Uterus (tissue), 4 donors: ENCODE data around the gene SAXO1. TPM values are rescaled to one million over a fixed set of nuclear protein-coding genes. Genes with fewer than 3 reads are reported as not detected.

Experiments
- DNase-seq, 2 donors: peaks; one replicate each; pipeline ENCODE4 v3.0.0-alpha.2; 2019 to 2020
- H3K27ac ChIP-seq, 2 donors: fragments of 200-600 bp; sonication (generic); 1 replicate in 1 of 2; 2 replicates in 1 of 2; pipeline ENCODE4 v1.5.1; 2016 to 2018
- H3K27me3 ChIP-seq, 2 donors: fragments of 200-600 bp; sonication (generic); one replicate each; pipeline ENCODE4 v1.5.1; 2018 to 2019; ENCODE audit warnings: control low read depth in 1 of 2
- H3K36me3 ChIP-seq, 2 donors: fragments of 200-600 bp; sonication (generic); one replicate each; pipeline ENCODE4 v1.5.1; 2019; ENCODE audit warnings: control low read depth in 1 of 2
- H3K4me1 ChIP-seq, 2 donors: fragments of 200-600 bp; sonication (generic); one replicate each; pipeline ENCODE4 v1.5.1; 2018 to 2019; ENCODE audit warnings: control low read depth in 1 of 2
- H3K4me3 ChIP-seq, 2 donors: fragments of 200-600 bp; sonication (generic); 1 replicate in 1 of 2; 2 replicates in 1 of 2; pipeline ENCODE4 v1.5.1; 2018 to 2019; ENCODE audit warnings: mild to moderate bottlenecking in 1 of 2
- H3K9me3 ChIP-seq, 2 donors: fragments of 200-600 bp; sonication (generic); one replicate each; pipeline ENCODE4 v1.5.1; 2019; ENCODE audit warnings: control low read depth in 1 of 2
- POLR2A ChIP-seq, 2 donors: fragments of 450-650 bp; IDR thresholded peaks; one replicate each; pipeline ENCODE4 v1.6.1; 2016; ENCODE audit warnings: antibody characterized with exemption in 2 of 2, mild to moderate bottlenecking in 1 of 2, moderate library complexity in 1 of 2
- intact Hi-C: fragments of 100-400 bp; cut with DNase I; formaldehyde crosslinking; loops from one replicate; pipeline ENCODE4 v1.15.1; 2023; ENCODE audit warnings: low total_unique reads
- total RNA-seq, 4 donors: library from RNA; depleted of rRNA in 3 of 4; stranded (reverse); fragments of >200 nt in 3 of 4; gene quantifications; one replicate each; pipeline versions ENCODE4 v1.1.0 to v1.2.4, GENCODE V29; 2014 to 2023
- TF ChIP-seq, protein P1 (sequence below), 4 experiments: fragments of 200-600 bp in 2 of 4; fragments of 450-650 bp in 2 of 4; sonication (generic) in 2 of 4; IDR thresholded peaks; one replicate each; pipeline ENCODE4 v1.5.1; 2016 to 2019; ENCODE audit warnings: antibody characterized with exemption in 4 of 4, mild to moderate bottlenecking in 2 of 4, moderate library complexity in 1 of 4
- donor health status: DM: yes; HTN: yes; CAD: no.

Gene SAXO1
- total RNA-seq, 4 donors from 2014 or later = 0.14 to 0.37 TPM; not detected in 2

DNA sequence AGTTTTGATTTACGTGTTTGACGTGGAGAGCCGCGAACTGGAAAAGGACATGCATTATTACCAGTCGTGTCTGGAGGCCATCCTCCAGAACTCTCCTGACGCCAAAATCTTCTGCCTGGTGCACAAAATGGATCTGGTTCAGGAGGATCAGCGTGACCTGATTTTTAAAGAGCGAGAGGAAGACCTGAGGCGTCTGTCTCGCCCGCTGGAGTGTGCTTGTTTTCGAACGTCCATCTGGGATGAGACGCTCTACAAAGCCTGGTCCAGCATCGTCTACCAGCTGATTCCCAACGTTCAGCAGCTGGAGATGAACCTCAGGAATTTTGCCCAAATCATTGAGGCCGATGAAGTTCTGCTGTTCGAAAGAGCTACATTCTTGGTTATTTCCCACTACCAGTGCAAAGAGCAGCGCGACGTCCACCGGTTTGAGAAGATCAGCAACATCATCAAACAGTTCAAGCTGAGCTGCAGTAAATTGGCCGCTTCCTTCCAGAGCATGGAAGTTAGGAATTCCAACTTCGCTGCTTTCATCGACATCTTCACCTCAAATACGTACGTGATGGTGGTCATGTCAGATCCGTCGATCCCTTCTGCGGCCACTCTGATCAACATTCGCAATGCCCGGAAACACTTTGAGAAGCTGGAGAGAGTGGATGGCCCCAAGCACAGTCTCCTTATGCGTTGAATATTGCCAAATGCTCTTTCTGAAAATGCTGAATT lies 17.1 kb upstream of the SAXO1 start:
- no peak for DNase-seq

DNA sequence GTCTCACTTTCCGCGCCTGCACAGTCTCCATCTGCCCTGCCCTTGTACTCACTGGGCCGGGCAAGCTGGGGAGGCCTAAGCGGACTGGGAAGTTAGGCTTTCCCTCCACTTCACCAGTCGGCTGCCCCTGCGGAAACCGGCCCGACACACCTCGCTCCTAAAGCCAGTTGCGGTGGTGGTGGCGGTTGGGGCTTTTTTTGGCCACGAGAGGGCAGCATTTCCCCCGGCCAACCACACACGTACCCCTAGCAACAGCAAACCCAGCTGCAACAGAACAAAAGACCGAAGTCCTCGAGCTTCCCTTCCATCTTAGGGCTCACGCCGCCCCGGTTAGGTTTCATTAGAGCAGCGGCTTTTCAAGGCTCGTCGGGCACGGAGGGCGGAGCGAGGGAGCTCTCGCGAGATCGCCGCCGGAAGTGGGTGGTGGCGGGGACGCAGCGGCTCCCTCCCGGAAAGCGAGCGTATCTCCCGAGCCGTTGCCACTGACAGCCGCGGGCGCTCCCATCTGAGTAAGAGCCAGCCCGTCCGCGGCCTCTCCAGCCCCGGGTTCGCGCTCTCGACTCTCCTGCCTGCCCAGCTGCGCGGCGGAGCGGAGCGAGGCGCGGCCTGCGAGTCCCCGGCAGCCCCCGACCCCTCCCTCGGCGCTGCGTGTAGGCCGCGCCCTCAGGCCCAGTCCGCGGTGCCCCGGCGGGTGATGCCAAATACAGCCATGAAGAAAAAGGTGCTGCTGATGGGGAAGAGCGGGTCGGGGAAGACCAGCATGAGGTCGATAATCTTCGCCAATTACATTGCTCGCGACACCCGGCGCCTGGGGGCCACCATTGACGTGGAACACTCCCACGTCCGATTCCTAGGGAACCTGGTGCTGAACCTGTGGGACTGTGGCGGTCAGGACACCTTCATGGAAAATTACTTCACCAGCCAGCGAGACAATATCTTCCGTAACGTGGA lies 16.2 kb upstream of the SAXO1 start, which contains the start of gene RRAGA:
Gene RRAGA, plus strand, starts transcription at position 462 of the 951 bp plus-strand sequence. Its CDS starts 233 bp downstream, at position 695.
- TF ChIP-seq POLR2A (IDR thresholded peaks at IDR 0.05) = peak; percentile 87
- TF ChIP-seq, protein P1, sequence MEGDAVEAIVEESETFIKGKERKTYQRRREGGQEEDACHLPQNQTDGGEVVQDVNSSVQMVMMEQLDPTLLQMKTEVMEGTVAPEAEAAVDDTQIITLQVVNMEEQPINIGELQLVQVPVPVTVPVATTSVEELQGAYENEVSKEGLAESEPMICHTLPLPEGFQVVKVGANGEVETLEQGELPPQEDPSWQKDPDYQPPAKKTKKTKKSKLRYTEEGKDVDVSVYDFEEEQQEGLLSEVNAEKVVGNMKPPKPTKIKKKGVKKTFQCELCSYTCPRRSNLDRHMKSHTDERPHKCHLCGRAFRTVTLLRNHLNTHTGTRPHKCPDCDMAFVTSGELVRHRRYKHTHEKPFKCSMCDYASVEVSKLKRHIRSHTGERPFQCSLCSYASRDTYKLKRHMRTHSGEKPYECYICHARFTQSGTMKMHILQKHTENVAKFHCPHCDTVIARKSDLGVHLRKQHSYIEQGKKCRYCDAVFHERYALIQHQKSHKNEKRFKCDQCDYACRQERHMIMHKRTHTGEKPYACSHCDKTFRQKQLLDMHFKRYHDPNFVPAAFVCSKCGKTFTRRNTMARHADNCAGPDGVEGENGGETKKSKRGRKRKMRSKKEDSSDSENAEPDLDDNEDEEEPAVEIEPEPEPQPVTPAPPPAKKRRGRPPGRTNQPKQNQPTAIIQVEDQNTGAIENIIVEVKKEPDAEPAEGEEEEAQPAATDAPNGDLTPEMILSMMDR (IDR thresholded peaks at IDR 0.05) = peak; percentile 83 to 88 (median 88)
- peak within 1 kb of the TSS; percentile 55 to 85 for H3K4me3 ChIP-seq
- peak within 1 kb of the TSS; percentile 94 to 96 for H3K27ac ChIP-seq
- H3K27me3 ChIP-seq = no peaks in the 10 kb centered on the region
- intact Hi-C loops = no loop called here
- no peaks in the 10 kb centered on the region for H3K36me3 ChIP-seq
- peaks cover 5 to 11% of the 10 kb centered on the region in 2 donors for H3K4me1 ChIP-seq
- H3K9me3 ChIP-seq = no peaks in the 10 kb centered on the region
- DNase-seq = peak; percentile 94 to 95

More for the DNA sequence above, 17.1 kb upstream of the SAXO1 start:
- Histone ChIP-seq H3K27me3 (no peaks in the 10 kb centered on the region), H3K4me1 (peaks cover 5 to 11% of the 10 kb centered on the region in 2 donors), H3K27ac (peak overlapping the region; percentile 94 to 96), H3K36me3 (no peaks in the 10 kb centered on the region), H3K4me3 (peak overlapping the region; percentile 55 to 85), H3K9me3 (no peaks in the 10 kb centered on the region)
- intact Hi-C loops = no loop called here
- TF ChIP-seq, protein P1 (IDR thresholded peaks at IDR 0.05) = no peak
- no peak for TF ChIP-seq POLR2A (IDR thresholded peaks at IDR 0.05)

DNA sequence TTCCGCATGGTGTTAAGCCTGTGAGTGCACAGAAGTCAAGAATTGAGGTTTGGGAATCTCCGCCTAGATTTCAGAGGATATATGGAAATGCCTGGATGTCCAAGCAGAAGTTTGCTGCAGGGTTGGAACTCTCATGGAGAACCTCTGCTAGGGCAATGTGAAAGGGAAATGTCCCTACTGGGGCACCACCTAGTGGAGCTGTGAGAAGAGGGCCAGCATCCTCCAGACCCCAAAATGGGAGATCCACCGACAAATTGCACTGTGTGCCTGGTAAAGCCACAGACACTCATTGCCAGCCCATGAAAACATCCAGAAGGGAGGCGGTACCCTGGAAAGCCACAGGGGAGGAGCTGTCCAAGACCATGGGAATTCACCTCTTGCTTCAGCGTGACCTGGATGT lies 3.6 kb upstream of the SAXO1 start:
- Histone ChIP-seq H3K4me1 (no peaks in the 10 kb centered on the region), H3K4me3 (no peak overlapping the region), H3K36me3 (no peaks in the 10 kb centered on the region), H3K27me3 (no peaks in the 10 kb centered on the region), H3K27ac (no peak overlapping the region), H3K9me3 (no peaks in the 10 kb centered on the region)
- no peak for DNase-seq
- no peak for TF ChIP-seq POLR2A (IDR thresholded peaks at IDR 0.05)
- TF ChIP-seq, protein P1 (IDR thresholded peaks at IDR 0.05) = no peak
- intact Hi-C loops = no loop called here

DNA sequence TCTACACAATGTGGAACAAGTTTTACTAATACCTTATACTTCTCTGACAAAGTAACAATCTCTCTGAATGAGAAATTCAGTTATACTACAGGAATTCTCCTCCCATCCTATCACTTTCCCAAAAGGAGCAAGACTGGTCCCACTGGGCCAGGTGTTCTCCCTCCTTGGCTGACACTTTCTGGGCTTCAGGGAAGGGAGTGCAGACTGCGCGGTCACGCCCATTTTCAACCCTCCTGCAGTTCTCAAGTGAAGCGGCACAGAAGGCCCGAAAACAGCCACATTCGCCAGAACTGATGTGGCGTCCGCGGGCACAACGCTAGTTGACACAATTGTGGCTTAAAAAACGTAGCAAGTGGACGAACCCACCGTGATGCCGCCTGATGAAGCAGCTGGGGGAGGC lies 603 bp downstream of the SAXO1 start:
- intact Hi-C loops = no loop called here
- TF ChIP-seq, protein P1 (IDR thresholded peaks at IDR 0.05) = no peak
- no peak for TF ChIP-seq POLR2A (IDR thresholded peaks at IDR 0.05)
- H3K36me3 ChIP-seq = no peaks in the 10 kb centered on the region
- no peak overlapping the region for H3K27ac ChIP-seq
- peak; percentile 60 to 63 for DNase-seq
- H3K9me3 ChIP-seq = no peaks in the 10 kb centered on the region
- no peaks in the 10 kb centered on the region for H3K27me3 ChIP-seq
- H3K4me3 ChIP-seq = no peak overlapping the region
- peaks cover 0 to 7% of the 10 kb centered on the region in 2 donors for H3K4me1 ChIP-seq
